HG03565 (cell line): Measurements from ENCODE around the gene SMYD2.
"Not testable (repeated sequence)": the region's sequence is repeated elsewhere in the genome, so short reads cannot be mapped to it uniquely, and the experiment has no call there.

Experiments
- ATAC-seq: cut with Tn5 transposase; IDR thresholded peaks from one replicate; pipeline ENCODE4 v1.9.1; 2021; ENCODE audit warnings: mild to moderate bottlenecking, moderate library complexity; ENCODE audit not compliant: unreplicated experiment

The SMYD2 gene

GRCh38 chr1:214271174-214271858 lies 9.6 kb upstream of the SMYD2 start:
- ATAC-seq, result no peak

- ATAC-seq, result no peak
These were observed 8.8 kb upstream of the SMYD2 start for GRCh38 chr1:214271995-214272731.

- no peak for ATAC-seq
These were observed 7.9 kb upstream of the SMYD2 start for GRCh38 chr1:214272964-214273533.

- not testable (repeated sequence) for ATAC-seq
These were observed 5.3 kb upstream of the SMYD2 start for GRCh38 chr1:214275700-214276099.

GRCh38 chr1:214276786-214277185 lies 4.2 kb upstream of the SMYD2 start:
- no peak for ATAC-seq

GRCh38 chr1:214277704-214278635 lies 3.0 kb upstream of the SMYD2 start:
- ATAC-seq, result no peak

- ATAC-seq, result peak; percentile 42
These were observed 456 bp upstream of the SMYD2 start for GRCh38 chr1:214280386-214281020.

GRCh38 chr1:214281720-214282629 lies 1.0 kb downstream of the SMYD2 start:
- ATAC-seq, result no peak

GRCh38 chr1:214282630-214283242 lies 1.8 kb downstream of the SMYD2 start:
- no peak for ATAC-seq

GRCh38 chr1:214285610-214286440 lies 4.9 kb downstream of the SMYD2 start:
- no peak for ATAC-seq

- ATAC-seq, result no peak
These were observed 6.9 kb downstream of the SMYD2 start for GRCh38 chr1:214287884-214288283.

- no peak for ATAC-seq
These were observed 8.8 kb downstream of the SMYD2 start for GRCh38 chr1:214289574-214290272.

GRCh38 chr1:214290424-214291037 lies 9.6 kb downstream of the SMYD2 start:
- ATAC-seq, result no peak

GRCh38 chr1:214292322-214292721 lies 11.4 kb downstream of the SMYD2 start:
- ATAC-seq, result no peak

GRCh38 chr1:214295934-214296333 lies 15.0 kb downstream of the SMYD2 start:
- ATAC-seq, result no peak

- ATAC-seq, result no peak
These were observed 16.1 kb downstream of the SMYD2 start for GRCh38 chr1:214296860-214297745.
